ENCODE measurements around the gene TRNAU1AP.

- TF ChIP-seq CTCF (conservative IDR thresholded peaks at IDR 0.05): peak; percentile 75
- TF ChIP-seq EZH2 (IDR thresholded peaks at IDR 0.05; ENCODE audit: low read depth): no peak
Measured at GRCh38 chr1:28602536-28603439, 49.9 kb downstream of the TRNAU1AP start.

Measured in PC-9 (cell line).